Brain microvascular endothelial cell (primary cell): ENCODE data around the gene BLACAT1.

Source experiments
- DNase-seq: peaks from one replicate; pipeline ENCODE4 v3.0.0-alpha.2; 2020
- H3K27ac ChIP-seq: fragments of 250-450 bp; sonication (Bioruptor Pico); 2 replicates; pipeline ENCODE4 v1.5.1; 2020; ENCODE audit warnings: mild to moderate bottlenecking, moderate library complexity
- H3K27me3 ChIP-seq: fragments of 250-450 bp; sonication (Bioruptor Pico); replicated peaks from 2 replicates; pipeline ENCODE4 v1.5.1; 2020; ENCODE audit warnings: mild to moderate bottlenecking
- H3K36me3 ChIP-seq: fragments of 250-450 bp; sonication (Bioruptor Pico); replicated peaks from 2 replicates; pipeline ENCODE4 v1.5.1; 2020; ENCODE audit warnings: mild to moderate bottlenecking
- H3K4me3 ChIP-seq: 2 replicates; pipeline ENCODE4 v1.5.1; 2011; ENCODE audit warnings: low read depth, mild to moderate bottlenecking, control low read depth, low read length, moderate library complexity
- in situ Hi-C: cut with HindIII; loops from 2 replicates; pipeline ENCODE4 v1.10.0; 2017; ENCODE audit warnings: low sequenced_read_pairs, low pct_ligation_motif_present
- TF ChIP-seq, protein P1 (sequence below): IDR thresholded peaks from 2 replicates; pipeline ENCODE4 v1.5.1; 2011; ENCODE audit warnings: low read depth, mild to moderate bottlenecking, moderate library complexity, low read length, control low read depth, inconsistent platforms; ENCODE audit errors: missing control alignments

Gene BLACAT1

DNA sequence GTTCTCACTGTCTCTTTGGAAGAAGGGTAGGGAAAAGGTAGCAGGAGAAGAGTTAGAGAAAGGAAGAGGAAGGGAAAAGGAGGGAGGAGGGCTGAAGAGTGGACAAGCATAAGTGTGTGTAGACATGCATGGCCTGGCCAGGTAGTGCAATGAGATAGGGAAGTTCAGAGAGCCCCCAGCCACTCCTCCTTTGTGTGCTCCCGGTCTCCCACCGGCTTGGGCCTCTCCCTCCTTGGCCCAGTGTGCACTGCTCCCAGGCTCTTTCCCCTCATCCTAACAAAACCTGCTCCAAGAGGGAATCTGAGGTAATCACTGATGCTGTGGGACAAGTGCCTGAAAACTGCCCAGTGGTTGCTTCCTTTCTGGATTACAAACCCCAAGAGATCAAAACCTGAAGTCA lies 23.7 kb downstream of the BLACAT1 start:
- no peak overlapping the region for H3K27ac ChIP-seq
- H3K27me3 ChIP-seq: peaks cover 31% of the 10 kb centered on the region
- no peaks in the 10 kb centered on the region for H3K36me3 ChIP-seq
- no peak for DNase-seq
- H3K4me3 ChIP-seq: no peak overlapping the region
- TF ChIP-seq, protein P1, sequence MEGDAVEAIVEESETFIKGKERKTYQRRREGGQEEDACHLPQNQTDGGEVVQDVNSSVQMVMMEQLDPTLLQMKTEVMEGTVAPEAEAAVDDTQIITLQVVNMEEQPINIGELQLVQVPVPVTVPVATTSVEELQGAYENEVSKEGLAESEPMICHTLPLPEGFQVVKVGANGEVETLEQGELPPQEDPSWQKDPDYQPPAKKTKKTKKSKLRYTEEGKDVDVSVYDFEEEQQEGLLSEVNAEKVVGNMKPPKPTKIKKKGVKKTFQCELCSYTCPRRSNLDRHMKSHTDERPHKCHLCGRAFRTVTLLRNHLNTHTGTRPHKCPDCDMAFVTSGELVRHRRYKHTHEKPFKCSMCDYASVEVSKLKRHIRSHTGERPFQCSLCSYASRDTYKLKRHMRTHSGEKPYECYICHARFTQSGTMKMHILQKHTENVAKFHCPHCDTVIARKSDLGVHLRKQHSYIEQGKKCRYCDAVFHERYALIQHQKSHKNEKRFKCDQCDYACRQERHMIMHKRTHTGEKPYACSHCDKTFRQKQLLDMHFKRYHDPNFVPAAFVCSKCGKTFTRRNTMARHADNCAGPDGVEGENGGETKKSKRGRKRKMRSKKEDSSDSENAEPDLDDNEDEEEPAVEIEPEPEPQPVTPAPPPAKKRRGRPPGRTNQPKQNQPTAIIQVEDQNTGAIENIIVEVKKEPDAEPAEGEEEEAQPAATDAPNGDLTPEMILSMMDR: no peak
- in situ Hi-C loops: no loop called here

DNA sequence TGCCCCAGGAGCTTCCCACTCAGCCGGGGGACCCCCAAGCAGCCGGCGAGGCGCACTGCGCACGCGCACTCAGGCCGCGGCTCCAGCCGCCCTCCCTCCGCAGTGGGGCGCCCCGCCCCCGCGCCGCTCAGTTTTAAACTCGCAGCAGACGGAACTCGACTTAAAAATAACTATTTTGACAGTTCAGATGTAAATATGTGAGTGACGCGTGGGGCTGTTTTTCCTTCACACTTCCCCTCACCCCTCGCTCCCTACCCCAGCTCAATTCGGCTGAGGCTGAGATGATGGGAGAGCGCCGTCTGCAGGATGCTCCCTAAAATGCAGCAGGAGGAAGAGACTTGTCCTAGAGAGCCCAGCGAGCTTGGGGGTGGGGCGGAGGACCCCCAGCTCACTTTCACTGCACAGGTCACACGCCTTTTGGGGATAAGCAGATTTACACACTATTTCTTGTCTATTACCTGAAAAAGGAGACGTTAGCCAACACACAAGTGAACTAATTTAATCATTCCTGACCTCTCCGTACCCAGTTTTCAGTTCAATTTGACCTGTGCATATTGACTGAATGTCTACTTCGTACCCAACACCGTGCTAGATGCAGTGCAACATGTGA lies 25.0 kb downstream of the BLACAT1 start:
- peak overlapping the region; percentile 55 for H3K4me3 ChIP-seq
- TF ChIP-seq, protein P1: peak; percentile 98
- H3K27me3 ChIP-seq: peaks cover 33% of the 10 kb centered on the region
- peak; percentile 28 for DNase-seq
- in situ Hi-C loops: no loop called here
- H3K27ac ChIP-seq: no peak overlapping the region
- no peaks in the 10 kb centered on the region for H3K36me3 ChIP-seq

DNA sequence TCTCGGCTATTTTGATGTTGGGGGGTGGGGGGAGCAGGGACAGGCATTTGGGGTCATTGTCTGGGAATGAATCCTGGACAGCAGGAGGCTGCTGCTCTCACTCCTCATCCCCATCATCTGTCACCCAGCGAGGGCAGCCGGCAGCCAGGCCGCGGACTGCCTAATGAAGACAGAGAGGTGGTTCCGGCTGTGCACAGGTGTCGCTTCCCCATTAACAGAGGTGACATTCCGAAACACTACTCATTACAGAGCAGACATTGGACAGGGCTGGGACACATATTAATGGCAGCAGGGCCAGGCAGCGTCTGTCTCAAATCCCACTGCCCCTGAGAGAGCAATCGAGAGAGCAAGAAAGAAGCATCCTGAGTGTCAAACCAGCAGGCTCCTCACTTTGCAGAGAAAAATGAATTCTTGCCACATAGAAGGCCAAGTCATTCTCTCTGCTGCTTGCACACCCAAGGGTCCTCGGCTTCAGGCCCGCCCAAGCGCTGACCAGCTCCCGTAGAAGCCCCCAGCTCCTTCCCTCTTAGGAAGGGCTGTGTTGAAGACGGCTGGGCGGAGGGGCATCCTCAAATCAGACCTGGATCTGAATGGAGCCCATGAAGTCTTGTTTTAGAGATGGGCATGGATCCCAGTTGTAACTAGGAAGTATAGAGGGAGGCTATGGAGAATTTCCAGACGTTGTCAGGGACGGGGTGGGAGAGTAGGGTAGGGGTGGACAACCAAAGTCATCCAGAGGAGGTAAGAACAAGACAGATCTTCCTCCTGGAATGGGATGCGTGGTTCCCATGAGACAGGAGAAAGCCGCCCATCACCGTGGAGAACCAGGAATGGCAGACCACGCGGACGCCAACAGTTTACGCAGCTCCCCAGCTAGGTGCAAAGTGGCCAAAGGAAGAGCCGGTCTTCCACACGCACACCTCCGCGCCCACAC lies 25.8 kb downstream of the BLACAT1 start:
- Histone ChIP-seq H3K27ac (no peak overlapping the region), H3K36me3 (no peaks in the 10 kb centered on the region), H3K27me3 (peaks cover 31% of the 10 kb centered on the region), H3K4me3 (peak overlapping the region; percentile 55)
- no peak for DNase-seq
- in situ Hi-C loops: no loop called here
- TF ChIP-seq, protein P1: no peak

DNA sequence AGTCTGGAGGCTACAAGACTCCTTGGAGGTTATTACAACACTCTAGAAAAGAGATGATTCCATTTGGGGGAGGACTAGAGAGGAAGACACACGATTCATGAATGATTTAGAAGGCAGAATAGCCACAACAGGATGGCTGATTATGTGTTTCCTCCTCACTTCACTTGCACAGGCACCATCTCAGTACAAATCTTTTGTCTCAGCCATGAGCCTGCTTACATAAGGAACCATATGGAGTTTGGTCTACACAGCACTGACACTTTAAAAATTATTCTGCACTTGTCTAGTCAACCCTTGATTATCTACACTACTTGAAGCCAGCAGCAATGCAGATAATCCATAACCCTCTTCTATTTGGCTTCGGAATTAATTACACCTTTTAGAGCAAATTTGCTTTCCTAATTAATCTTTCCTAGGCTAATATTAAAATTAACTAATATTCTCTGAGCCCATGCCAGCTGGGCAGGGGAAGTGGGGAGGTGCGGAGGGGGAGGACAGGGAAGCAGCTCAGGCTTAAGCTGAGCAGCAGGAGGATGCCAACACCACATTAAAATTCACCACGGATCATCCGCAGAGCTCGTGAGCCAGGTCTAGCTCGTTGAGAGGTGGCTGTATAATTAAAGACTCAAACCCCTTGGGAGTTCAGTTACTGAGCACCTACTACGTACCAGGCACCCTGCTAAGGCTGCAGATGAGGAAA lies 30.8 kb downstream of the BLACAT1 start:
- Histone ChIP-seq H3K27ac (no peak overlapping the region), H3K36me3 (no peaks in the 10 kb centered on the region), H3K27me3 (peaks cover 38% of the 10 kb centered on the region), H3K4me3 (no peak overlapping the region)
- no peak for DNase-seq
- TF ChIP-seq, protein P1: no peak
- in situ Hi-C loops: no loop called here

DNA sequence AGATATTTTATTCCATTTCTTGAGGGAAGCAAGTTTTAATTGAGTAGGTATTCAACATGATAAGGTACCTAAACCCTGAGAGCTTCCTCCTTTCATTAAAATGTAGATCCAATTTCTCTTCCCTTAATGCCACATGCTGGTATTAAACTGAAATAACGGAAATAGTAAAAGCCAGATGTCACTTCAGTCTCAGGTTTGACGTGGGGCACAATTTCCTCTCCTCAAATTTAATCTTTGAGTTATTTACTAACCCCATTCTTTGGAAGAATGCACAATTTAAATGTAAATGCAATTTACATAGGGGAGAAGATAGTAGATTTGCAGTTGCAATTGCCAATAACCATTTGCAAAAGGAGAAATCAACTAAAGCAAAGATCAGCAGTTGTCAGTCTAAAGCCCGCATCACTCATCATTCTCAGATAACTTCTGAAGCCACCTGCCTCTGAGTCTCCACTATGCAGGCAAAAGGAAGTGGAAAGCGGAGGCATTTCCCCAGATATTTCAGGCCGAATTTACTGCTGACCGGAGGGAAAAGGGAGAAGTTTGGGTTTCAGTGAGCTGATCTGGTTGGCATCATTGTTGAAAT lies 31.9 kb downstream of the BLACAT1 start:
- Histone ChIP-seq H3K36me3 (no peaks in the 10 kb centered on the region), H3K27me3 (peaks cover 38% of the 10 kb centered on the region), H3K27ac (no peak overlapping the region), H3K4me3 (no peak overlapping the region)
- in situ Hi-C loops: no loop called here
- TF ChIP-seq, protein P1: no peak
- DNase-seq: no peak
